Posterior vena cava (tissue), 2 donors: ENCODE results near the gene SCN7A. TPM values are rescaled to one million over a fixed set of nuclear protein-coding genes. Genes with fewer than 3 reads are reported as not detected.
"Not testable (repeated sequence)": the region's sequence is repeated elsewhere in the genome, so short reads cannot be mapped to it uniquely, and the experiment has no call there.

Source experiments
- DNase-seq: peaks from one replicate; pipeline ENCODE4 v3.0.0-alpha.2; 2020; ENCODE audit warnings: low spot score
- intact Hi-C, 2 donors: fragments of 100-400 bp; cut with DNase I; formaldehyde crosslinking; loops; one replicate each; pipeline versions ENCODE4 v1.14.1 to v1.14.2; 2022 to 2023
- total RNA-seq, 2 donors: library from RNA; stranded (reverse); fragmentation: NEBNext Ultra II Directional; extraction: Animal tissue kit (Norgen Biotek cat#: 25700); gene quantifications; one replicate each; pipeline ENCODE4 v1.2.1, GENCODE V29; 2021
- donor health status: DM: yes; HTN: yes; CAD: no.
- donor health status: DM: yes; HTN: yes; CAD: no.

SCN7A gene
- total RNA-seq, 2 donors from 2014 or later: 3.2 to 3.8 TPM

DNA sequence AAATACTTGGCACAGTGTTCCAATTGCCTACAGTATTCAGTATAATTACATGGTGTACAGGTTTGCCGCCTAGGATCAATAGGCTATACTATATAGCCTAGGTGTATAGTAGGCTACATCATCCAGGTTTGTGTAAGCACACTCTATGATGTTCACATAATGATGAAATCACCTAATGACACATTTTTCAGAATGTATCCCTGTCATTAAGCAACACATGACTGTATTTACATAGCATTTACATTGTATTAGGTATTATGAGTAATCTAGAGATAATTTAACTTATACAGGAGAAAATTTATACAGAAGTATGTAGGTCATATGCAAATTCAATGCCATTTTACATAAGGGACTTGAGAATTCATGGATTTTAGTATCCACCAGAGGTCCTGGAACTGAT, 35.4 kb downstream of the SCN7A start:
- no peak for DNase-seq

GRCh38 chr2:166455823-166456222, 38.2 kb downstream of the SCN7A start:
- intact Hi-C loops, DNase-seq: not testable (repeated sequence)

More for the DNA sequence above, 35.4 kb downstream of the SCN7A start:
- intact Hi-C loops: no loop called here

GRCh38 chr2:166454006-166454595, 39.9 kb downstream of the SCN7A start:
- intact Hi-C loops: no loop called here
- no peak for DNase-seq

GRCh38 chr2:166451468-166451867, 42.6 kb downstream of the SCN7A start:
- intact Hi-C loops: no loop called here
- DNase-seq: no peak

DNA sequence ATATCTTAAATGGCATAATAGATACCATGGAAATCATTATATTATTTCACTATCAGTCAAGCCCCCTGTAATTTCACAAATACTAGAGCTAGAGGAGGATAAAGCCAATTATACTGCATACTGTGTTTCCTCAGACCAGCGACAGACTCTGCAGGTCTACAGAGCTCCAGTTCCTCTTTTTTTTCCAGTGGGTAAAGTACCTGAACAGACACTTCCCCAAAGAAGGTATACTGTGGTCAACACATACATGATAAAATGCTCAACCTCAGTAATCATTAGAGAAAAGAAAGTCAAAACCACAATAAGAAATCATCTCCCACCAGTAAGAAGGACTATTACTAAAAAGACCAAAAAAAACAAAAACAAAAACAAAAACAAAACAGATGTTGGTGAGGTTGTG, 44.6 kb downstream of the SCN7A start:
- no peak for DNase-seq
- intact Hi-C loops: no loop called here

DNA sequence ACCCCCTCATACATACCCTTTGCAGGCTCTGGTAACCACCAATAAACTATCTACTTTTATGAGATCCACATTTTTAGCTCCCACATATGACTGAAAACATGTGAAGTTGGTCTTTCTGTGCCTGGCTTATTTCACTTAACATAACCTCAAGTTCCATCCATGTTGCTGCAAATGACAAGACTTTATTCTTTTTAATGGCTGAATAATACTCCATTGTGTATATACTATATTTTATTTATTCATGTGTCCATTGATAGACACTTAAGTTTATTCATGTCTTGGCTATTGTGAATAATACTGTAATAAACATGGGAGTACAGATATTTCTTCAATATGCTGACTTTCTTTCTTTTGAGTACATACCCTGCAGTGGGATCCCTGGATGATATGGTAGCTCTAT, 45.9 kb downstream of the SCN7A start:
- DNase-seq: no peak
- intact Hi-C loops: no loop called here

DNA sequence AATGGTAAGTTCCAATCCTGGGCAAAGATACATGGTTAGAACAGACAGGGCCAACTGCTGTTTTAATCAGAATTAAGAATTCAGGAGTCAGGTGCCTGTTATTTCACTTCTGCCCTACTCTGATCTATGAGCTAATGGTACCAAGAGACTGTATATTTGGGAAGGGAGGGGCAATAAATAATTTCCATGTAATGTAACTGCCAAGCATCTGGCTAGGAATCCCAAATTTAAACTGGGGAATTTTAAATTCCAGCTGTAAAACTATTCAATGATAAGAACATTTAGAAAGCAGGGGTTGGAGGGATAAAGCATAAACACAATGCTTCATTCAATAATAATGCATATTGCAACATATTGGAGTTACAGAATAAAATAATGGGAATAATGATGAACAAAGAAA, 49.7 kb downstream of the SCN7A start:
- intact Hi-C loops: no loop called here
- no peak for DNase-seq

DNA sequence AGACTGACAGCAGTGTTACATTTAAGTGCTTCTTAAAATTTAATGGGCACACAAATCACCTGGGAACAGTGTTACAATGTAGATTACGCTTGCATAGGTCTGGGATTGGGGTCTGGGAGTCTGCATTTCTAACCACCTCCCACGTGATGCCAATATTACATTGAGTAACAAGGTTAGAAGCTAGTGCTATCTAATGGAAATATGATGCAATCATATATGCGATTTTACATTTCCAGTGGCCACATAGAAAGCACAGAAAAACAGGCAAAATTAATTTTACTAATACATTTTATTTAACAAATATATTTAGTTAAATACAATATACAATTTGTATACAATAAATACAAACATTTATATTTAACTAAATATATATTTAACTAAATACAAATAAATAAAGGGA, 53.7 kb downstream of the SCN7A start:
- DNase-seq: no peak
- intact Hi-C loops: no loop called here

DNA sequence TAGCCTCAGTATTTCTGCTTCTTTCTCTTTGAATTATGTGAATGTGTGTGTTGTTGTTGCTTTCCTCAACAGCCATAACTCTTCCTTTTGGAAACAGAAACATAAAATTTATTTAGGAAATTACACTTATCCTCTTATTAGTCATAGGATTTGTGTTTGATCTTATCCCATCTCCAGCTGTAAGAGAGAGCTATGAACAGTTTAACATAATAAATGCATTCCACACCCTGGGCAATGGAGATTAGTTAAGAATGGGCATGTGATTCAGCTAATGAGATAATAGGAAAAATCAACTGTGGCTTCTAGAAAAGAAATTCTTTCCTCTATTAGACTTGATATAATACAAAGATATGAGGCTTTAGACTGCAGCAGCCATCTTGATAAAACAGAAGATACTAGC, 55.0 kb downstream of the SCN7A start:
- no peak for DNase-seq
- intact Hi-C loops: no loop called here

GRCh38 chr2:166436976-166437375, 57.1 kb downstream of the SCN7A start:
- no peak for DNase-seq
- intact Hi-C loops: no loop called here

DNA sequence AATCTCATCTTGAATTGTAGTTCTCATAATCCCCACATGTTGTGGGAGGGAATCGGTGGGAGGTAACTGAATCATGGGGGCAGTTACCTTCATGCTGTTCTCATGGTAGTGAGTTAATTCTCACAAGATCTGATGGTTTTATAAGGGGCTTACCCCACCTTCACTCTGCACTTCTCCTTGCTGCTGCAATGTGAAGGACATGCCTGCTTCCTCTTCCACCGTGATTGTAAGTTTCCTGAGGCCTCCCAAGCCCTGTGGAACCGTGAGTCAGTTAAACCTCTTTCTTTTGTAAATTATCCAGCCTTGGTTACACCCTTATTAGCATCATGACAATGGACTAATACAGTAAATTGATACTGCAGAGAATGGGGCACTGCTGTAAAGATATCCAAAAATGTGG, 57.9 kb downstream of the SCN7A start:
- intact Hi-C loops: no loop called here
- no peak for DNase-seq

DNA sequence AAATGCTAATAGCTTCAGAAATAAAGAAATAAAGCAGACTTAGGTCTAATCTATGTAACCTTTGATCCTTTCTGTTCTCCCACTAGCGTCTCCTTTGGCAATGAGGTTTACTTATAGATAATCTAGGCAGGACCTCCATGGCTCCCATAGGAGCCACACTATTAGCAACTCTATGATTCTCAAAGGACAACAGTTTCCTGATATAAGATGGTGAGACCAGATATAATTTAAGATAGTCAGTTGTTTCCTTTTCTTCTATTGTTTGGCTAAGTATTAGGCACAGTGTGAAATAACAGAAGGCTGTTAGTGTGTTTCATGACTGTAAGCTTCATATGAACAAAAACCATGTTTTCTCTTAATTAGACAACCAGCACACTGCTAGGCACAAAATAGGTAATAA, 59.6 kb downstream of the SCN7A start:
- intact Hi-C loops: no loop called here
- no peak for DNase-seq

DNA sequence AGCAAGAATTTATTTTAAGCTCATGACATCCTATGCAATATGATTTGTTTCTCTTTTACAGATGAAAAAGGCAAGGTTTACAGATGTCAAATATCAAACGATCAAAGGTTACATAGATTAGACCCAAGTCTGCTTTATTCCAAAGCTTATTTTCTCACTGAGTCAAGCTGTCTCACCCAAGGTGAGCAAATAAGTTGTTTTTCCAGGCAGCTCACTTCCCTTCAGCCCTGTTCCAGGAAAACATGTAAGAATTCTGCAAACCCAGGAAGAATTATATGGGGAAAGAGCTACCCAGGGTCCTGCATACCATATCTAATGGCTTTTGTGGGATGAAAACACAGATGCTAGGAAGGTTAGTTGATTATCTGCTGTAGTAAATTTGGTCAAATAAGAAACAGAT, 60.6 kb downstream of the SCN7A start:
- intact Hi-C loops: no loop called here
- DNase-seq: no peak

GRCh38 chr2:166432331-166432730, 61.7 kb downstream of the SCN7A start:
- intact Hi-C loops: no loop called here

DNA sequence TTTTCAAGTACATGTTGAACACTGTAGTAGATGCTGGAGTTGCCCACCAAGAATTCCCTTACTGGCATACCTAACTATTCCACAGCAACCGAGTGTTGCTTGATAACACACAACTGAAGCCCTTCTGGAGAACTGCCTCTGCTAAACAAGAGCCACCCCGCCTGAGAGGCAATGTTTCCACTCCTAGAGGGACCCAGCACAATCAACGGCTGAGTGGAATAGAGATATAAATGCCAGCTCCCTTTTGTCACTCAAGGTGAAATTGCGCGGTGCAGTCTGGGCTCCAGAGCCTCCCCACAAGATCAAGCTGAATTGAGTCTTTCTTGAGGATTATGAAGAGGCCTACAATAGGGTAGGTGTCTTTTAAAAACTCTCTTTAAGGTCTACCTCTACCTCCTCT, 69.2 kb downstream of the SCN7A start:
- peak; percentile 54 for DNase-seq
- intact Hi-C loops: no loop called here

More at GRCh38 chr2:166432331-166432730, 61.7 kb downstream of the SCN7A start:
- DNase-seq: no peak

GRCh38 chr2:166419616-166419934, 74.5 kb downstream of the SCN7A start:
- intact Hi-C loops: no loop called here

DNA sequence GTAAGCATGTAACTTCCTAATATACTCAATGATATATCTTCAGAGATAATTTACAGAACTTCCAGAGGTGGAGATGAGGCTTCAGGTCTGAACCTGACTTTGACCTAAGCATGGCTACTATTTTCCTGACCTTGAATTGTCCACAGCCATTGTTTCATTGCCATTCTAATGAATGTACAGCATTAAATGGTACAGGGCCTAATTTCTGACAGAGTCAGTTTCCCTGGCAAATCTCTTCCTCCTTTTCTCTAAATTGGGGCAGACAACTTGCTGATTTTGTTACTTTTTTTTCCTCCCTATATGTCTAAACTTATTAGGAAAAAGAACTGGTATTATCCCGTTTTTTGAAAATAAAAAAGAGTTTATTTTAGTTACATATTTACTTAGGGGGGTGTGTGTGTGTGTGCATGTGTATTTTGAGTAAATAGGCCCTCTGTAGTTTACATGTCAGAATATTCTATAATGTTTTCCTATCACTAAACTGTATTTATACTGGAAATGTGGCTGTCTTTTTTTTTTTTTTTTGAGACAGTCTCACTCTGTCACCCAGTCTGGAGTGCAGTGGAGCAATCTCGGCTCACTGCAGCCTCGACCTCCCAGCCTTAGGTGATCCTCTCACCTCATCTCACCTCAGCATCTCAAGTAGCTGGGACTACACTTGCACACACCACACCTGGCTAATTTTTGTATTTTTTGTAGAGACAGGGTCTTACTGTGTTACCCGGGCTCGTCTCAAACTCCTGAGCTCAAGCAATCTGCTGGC, 75.0 kb downstream of the SCN7A start:
- DNase-seq: no peak
- intact Hi-C loops: no loop called here

More at GRCh38 chr2:166419616-166419934, 74.5 kb downstream of the SCN7A start:
- no peak for DNase-seq

GRCh38 chr2:166417669-166418068, 76.4 kb downstream of the SCN7A start:
- DNase-seq: no peak
- intact Hi-C loops: no loop called here

DNA sequence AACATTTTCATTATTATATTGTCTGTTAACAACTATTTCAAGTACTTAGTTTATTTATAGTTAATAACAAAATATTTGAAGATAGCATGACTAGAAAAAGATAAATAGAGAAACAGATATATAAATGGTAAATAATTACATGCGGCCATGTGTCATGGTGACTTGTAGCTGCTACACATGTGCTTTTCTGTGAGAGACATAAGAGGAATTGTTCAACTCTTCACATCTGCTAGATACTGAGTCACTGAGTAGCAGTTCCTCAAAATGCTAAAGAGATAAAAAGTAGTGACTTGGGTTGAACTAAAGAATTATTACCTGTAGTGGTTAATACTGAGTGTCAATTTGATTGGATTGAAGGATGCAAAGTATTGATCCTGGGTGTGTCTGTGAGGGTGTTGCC, 80.8 kb downstream of the SCN7A start:
- intact Hi-C loops: no loop called here

DNA sequence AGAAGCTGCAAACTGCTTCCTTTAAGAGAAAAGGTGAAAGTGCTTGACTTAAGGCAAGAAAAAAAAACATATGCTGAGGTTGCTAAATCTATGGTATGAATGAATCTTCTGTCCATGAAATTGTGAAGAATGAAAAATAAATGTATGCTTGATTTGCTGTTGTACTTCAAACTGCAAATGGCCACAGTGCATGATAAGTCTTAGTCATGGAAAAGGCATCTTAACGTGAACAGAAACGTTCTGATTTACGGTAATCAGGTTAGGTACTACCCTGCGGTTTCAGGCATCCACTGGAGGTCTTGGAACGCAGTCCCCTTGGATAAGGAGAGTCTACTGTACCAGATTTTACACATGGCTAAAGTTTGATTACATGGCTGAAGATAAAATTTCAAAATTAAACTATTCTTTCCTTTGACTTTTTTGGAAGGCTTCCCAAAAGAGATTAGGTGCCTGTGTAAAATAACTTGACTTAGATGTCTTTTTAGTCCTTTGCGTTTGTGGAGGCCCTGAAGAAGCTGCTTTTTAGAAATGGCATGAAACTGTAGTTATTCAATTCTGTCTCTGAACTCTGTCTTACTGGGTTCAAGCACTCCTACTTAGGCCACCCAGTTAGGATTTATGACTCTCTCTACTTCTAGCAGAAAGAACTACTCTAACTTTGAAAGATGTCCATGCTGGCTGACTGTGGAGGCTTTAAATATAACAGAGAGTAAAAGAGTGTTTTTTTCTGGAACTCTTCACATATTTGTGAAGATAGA, 82.4 kb downstream of the SCN7A start:
- no peak for DNase-seq
- intact Hi-C loops: no loop called here

More for the DNA sequence above, 80.8 kb downstream of the SCN7A start:
- DNase-seq: no peak
